HepG2 (cell line): ENCODE results near the gene SEMA3F.

Source experiments
- CHD4 ChIP-seq: fragments of 200-600 bp; sonication (generic); IDR thresholded peaks from 2 replicates; pipeline ENCODE4 v1.7.0; 2017; ENCODE audit warnings: mild to moderate bottlenecking, low read length, borderline replicate concordance
- CTCF ChIP-seq: sonication (generic); formaldehyde crosslinking; IDR thresholded peaks from 2 replicates; pipeline ENCODE4 v1.5.0; 2020; ENCODE audit warnings: mild to moderate bottlenecking, missing genetic modification reagents, moderate library complexity
- FOXM1 ChIP-seq: sonication (generic); formaldehyde crosslinking; IDR thresholded peaks from 2 replicates; pipeline ENCODE4 v1.5.0; 2020; ENCODE audit warnings: missing genetic modification reagents
- KLF11 ChIP-seq: IDR thresholded peaks from 2 replicates; pipeline ENCODE4 v1.6.1; 2016; ENCODE audit warnings: missing compliant biosample characterization
- MEIS2 ChIP-seq: sonication (generic); formaldehyde crosslinking; IDR thresholded peaks from 2 replicates; pipeline ENCODE4 v1.9.0; 2021; ENCODE audit warnings: mild to moderate bottlenecking, missing genetic modification reagents
- MTA3 ChIP-seq: sonication (generic); formaldehyde crosslinking; IDR thresholded peaks from 2 replicates; pipeline ENCODE4 v1.4.0; 2020; ENCODE audit warnings: missing genetic modification reagents
- MZF1 ChIP-seq: sonication (generic); formaldehyde crosslinking; IDR thresholded peaks from 2 replicates; pipeline ENCODE4 v1.8.1; 2023; ENCODE audit warnings: mild to moderate bottlenecking, missing genetic modification reagents, borderline replicate concordance
- RAD21 ChIP-seq: fragments of 450-650 bp; formaldehyde crosslinking; IDR thresholded peaks from 2 replicates; pipeline ENCODE4 v1.5.0; 2020; ENCODE audit warnings: mild to moderate bottlenecking
- SP1 ChIP-seq, 2 experiments: fragments of 450-650 bp in 1 of 2; sonication (generic) in 1 of 2; formaldehyde crosslinking in 1 of 2; IDR thresholded peaks; 2 replicates each; pipeline versions ENCODE4 v1.4.0 to v1.6.1; 2016 to 2020; ENCODE audit warnings: missing genetic modification reagents in 1 of 2
- TBX2 ChIP-seq: sonication (generic); formaldehyde crosslinking; IDR thresholded peaks from 2 replicates; pipeline ENCODE4 v1.5.0; 2020; ENCODE audit warnings: missing genetic modification reagents, mild to moderate bottlenecking, borderline replicate concordance
- TCF12 ChIP-seq, 2 experiments: fragments of 450-650 bp in 1 of 2; sonication (generic) in 1 of 2; formaldehyde crosslinking in 1 of 2; IDR thresholded peaks; 2 replicates each; pipeline versions ENCODE4 v1.6.1 to v1.8.0; 2017 to 2022; ENCODE audit warnings: antibody characterized with exemption in 1 of 2, mild to moderate bottlenecking in 1 of 2, missing genetic modification reagents in 1 of 2, moderate library complexity in 1 of 2

- no peak for TF ChIP-seq KLF11 (CRISPR knock-in tag)
- TF ChIP-seq FOXM1 (CRISPR knock-in tag): no peak
- no peak for TF ChIP-seq CHD4
- TF ChIP-seq MEIS2 (CRISPR knock-in tag): no peak
- TF ChIP-seq SP1 (IDR thresholded peaks at IDR 0.05): no peak
- TF ChIP-seq SP1 (CRISPR knock-in tag; IDR thresholded peaks at IDR 0.05): no peak
- no peak for TF ChIP-seq RAD21
- no peak for TF ChIP-seq CTCF (CRISPR knock-in tag)
- no peak for TF ChIP-seq MZF1 (CRISPR knock-in tag)
- TF ChIP-seq MTA3: no peak
- no peak for TF ChIP-seq TCF12 (IDR thresholded peaks at IDR 0.05)
- TF ChIP-seq TCF12 (CRISPR knock-in tag; IDR thresholded peaks at IDR 0.05): no peak
- no peak for TF ChIP-seq TBX2 (CRISPR knock-in tag)
Measured at GRCh38 chr3:50230104-50230793, 75.1 kb downstream of the SEMA3F start.
